Inferior parietal cortex (tissue), 1 donor: ENCODE measurements around the gene GSTO2.

Source experiments
- DNase-seq: peaks from one replicate; pipeline ENCODE4 v3.0.0-alpha.2; 2016; ENCODE audit errors: extremely low spot score

Gene GSTO2

DNA sequence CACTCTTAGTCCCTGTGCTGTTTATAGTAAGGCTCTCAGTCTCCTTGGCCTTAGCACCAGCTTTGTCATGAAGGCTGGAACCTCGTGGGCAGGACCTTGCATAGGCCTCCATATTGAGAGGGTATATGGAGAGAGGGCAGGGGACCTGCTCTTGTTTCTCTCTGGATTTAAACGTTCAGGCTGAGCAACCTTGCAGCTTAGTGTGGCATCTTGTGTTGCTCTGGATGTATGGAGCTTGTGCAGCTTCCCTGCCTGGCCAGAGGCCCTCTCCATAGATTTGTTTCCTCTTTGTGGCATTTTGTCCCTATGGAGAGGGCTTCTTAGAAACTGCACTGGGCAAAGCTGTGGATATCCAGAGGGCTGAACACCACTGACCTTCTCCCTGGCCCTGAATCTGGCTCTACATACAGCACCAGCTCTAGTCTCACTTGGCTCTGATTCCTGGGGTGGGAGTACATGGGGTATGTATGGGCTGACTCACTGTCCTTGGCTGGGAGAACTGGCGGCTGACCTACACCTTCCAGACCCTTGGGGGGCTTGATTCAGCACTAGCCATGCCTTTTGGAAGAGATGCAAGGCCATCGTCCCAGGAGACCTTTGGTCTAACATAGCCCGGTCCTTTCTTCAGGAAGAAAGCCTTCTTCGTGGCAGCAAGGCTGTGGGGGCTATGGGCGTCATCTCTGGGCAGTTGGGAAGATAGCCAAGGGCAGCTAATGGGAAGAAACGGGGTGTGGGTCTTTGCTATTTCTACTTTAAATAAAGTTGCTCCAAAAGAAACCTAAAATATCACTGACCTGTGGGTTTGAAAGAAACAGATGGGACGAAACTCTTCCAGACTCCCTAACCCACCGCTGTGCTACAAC, 38.8 kb downstream of the GSTO2 start:
- DNase-seq: no peak

DNA sequence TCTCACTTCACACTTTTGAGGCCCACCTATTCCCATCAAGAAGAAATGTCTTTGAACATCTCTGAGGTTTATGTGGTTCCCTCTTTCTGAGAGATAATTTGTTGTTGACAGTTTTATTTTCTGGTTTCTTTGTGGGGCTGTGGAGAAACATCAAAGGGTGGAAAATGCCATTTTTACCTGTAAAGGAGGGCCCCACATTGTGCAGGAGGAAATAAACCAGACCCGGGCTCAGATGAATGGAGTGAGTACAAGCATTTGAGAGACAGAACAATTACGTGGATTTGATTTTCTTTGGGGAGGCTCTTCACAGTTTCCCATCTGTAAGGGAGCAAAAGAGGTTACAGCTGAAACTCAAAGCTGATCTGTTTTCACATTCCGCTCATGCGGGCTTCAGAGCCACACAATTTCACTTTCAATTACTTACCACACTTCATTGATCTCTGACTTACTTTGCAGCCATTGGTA, 39.5 kb downstream of the GSTO2 start:
- DNase-seq: no peak

DNA sequence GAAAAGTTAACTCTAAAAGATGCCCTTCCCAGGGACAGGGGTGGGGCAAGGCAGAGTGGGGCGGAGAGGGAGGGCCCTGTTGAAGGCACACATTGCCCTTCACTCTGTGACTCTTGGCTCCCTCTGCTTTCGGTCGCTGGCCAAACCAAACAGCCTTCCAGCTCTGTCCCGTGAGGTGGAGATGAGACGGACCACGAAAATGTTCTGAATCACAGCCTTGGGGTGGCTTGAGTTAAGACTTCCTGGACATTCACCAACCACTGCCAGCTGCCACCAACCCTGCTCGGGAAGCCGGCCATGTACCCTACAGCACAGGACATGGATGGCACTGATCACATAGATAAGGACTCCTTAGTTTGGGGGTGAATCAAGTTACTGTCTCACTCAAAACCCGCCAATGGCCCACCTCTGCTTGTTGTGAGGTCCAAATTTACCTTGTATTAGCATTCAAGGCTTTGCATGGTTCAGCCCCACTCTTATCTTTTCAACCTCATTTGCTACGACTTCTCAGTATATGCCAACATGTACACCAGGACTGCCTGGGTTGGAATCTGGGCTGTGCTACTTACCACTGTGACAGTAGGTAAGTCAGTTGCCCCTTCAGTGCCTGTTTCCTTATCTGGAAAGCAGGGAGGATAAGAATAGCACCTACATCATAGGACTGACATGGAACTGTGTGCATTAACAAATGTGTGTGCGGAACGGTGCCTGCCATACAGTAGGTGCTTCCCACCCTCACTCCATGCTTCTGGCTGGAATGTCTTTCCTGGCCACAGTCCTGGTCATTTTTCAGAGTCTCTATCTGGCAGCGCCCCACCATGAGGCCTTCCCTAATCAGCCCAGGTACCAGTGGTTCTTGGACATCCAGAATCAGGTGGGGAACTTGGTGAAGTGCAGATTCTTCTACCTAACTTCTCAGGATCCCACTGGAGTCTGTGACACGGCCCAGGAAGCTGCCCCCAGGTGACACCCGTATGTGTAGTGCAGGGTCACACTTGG, 41.3 kb downstream of the GSTO2 start:
- no peak for DNase-seq

DNA sequence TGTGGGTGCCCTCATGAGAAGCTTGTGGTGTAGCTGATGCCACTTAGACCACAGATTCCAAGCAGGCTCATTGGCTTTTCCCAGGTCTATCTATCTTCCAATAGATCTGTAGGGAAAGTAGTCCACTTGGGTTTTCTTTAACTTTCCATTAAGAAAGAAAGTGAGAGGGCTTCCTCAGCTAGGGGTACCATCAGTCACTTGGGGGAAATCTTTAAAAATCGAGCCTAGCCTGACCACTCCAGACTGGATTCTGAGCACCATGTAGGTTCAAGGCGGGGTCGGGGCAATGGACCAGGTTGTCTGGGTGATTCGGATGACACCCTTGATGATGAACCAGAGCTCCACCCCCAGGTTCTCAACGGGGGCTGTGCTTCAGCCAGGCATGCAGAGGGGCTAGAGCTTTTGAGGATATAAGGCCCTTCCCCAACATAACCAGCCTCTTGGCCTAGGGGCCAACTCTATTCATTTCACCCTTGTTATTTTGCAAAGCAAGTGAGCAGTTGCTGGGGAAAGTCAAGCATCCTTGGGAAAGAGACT, 42.3 kb downstream of the GSTO2 start:
- no peak for DNase-seq

DNA sequence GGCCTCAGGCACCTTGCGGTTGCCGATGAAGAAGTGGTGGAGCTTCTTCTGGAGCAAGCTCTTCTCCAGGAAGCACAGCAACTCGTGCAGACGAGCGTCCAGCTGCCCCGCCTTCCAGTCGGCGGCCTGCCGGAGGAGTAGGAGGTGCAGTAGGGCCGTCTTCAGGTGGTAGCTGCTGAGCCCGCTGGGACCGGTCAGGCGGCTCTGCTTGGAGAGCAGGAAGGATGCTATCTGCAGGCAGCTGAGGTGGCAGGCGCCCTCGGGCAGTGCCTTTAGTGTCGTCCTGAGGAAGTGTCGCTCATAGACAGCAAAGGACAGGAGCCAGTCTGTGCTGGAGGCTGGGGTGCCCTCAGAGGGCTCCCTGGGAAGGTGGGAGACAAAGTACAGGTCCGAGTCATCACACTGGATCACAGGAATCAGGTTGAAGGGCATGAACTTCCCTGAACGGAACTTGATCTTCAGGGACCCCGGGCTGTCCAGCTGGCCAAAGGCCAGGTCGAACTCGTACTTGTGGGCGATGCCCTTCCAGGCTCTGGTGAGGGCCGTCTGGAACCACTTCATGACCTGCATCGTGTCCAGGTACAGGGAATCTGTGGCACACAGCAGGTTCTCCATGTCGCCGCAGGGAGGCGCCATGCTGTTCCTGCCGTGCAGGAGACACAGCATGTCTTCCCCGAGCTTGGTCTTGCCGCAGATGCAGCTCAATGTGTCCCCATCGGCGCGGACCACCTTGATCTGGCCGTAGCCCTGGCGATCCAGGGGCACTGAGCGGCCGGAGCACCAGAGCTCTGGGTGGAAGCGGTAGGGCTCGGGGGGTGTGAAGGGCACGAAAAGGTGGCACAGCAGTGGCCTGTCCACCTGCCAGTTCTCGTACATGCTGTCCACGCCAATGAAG, 45.9 kb downstream of the GSTO2 start:
- DNase-seq: no peak

DNA sequence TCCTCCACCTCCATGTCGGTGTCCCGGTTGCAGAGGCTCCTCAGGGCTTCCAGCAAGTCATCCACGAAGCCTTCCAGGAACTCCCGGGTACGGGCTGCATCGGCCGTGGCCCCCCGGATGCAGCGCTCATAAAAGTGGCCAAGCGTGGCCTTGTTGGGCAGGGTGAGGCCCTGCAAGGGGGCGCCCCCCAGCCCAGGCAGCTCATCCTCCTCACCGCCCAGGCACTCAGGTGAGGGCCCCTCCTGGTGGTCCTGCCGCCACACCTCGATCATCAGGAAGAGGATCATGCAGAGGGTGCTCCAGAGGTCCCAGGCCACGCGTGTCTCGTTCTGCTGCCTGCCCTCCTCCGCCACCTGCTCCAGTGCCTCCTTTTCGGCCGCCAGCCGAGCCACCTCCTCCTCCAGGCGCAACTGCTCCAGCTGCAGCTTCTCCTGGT, 46.5 kb downstream of the GSTO2 start:
- DNase-seq: no peak

DNA sequence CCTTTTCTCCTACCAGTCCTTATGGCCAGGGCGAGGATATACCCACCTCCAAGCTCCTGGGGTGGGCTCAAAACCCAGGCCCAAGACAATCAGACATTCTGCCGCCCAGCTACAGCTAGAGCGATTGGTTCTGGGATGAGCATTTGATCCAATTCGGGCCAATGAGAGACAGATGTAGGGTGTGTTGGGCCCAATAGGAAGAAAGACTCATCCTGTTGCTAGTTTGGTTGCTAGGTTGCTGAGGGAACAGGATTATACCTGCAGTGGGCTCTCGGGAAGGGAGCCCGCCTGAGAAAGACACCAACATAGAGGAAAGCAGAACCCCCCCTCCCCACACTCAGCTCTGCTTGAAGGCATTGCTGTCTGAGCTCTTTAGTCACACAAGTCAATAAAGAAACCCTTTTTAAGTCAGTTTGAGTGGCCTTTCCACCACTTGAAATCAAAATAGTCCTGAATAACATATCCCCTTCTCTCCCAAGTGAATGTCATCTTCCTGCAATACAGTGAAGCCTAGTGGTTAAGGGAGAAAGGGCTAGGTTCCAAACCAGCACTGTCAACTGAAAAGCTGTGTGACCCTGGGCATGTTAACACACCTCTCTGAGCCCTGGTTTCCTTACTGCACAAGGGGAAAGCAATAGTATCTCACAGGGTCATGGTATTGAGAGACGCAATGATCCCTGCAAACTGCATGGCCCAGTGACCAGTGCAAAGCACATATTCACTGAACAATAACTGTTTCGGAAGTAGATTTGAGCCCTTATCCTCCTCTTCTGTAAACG, 47.5 kb downstream of the GSTO2 start:
- no peak for DNase-seq

DNA sequence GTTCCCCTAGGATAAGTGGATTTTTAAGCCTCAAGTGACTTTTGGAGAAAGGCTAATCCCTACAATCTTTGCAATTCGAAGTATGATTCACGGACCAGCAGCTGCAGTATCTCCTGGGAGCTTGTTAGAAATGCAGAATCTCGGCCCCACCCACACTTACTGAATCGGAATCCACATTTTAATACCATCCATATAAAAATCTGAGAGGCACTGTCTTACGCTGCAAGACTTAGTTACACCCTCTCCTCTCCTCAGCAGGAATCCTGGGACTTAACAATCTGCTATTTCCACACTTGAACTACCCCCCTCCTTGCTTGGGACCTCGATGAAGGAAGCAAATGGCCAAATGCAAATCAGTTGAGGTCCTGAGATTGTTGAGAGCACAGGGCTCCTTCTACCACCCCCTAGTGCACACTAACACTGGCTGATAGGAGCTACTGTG, 48.3 kb downstream of the GSTO2 start:
- no peak for DNase-seq

DNA sequence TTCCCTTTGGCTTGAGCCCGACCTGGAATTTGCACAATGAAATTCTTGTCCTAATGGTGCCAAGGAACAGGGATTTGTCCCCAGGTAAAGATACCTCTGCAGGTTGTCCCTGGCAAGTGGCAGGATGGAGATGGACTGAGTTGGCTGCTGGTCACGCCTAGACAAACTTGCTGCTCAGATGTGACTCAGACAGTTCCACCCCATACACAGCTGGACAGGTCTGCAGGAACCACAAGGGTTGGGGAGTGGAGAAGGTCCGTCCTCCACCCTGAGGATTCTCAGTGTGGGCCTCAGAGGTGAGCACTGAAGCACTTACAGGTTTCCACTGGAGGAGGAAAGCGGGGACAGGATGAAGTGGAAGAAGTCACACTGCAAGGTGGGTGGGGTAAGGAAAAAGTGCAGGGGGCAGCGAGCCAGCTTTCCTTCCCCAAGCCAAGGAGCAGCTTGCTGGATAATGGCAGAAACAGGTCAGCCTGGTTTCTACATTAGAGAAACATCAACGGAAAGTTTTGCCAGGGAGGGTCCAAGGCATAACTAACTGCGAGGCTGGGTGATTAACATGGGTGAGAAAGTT, 48.8 kb downstream of the GSTO2 start:
- no peak for DNase-seq

DNA sequence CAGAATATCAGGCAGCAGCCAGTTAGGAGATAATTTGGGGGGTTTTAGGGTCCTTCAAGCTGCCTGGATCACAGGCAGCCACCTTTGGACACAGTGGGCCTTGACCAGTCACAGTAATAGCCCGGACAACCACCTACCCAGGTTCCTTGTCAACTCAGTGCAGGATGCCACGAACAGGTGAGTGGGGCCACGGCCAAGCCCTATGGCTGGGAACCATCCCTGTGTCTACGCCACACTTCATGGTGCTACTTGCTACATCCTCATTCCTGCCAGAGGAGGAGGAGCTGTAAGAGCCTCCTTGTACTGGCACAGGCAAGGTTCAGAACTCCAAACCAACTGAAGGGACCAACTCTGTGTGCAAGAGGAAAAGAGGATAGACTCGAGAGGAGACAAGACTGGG, 49.3 kb downstream of the GSTO2 start:
- no peak for DNase-seq

DNA sequence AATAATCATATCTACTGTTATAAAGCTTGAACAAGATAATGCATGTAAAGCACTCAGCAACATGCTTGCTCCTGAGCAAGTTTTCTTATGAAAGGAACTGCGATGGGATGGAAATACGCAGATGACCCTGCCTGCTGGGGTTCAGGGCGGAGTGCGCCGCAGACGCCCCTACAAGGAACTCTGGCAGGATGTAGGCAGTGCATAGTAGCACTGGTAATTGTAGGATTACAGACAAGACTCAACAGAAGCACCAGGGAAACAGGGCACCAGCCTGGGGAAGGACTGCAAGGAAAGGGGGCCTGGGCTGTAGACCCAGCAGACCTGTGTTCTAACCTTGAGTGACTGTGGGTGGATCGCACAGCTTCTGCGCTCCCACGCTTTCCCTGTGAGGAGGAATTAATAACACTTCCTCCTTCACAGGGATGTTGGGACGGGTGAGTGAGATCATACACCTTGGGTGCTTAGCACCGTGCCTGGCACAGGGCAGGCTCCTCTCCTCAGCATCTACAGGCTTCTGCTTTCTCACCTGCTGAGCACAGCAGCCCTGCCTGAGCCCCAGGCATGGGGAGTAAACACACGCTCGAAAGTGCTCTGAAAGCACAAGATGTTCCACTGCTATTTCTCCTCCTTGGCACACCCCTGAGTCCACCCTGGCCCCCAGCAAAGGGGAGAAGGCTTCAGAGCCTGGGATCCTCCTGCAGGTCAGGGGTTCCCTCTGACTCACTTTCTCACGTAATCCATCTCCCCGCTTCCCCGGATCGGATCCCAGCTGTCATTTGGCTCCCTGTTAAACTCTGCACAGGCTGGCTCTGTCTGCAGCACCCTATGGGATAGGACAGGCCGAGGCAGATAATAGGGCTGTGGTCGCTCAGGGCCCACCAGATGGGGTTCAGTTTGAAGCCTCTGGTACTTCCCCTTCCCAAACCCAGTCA, 50.1 kb downstream of the GSTO2 start:
- no peak for DNase-seq

DNA sequence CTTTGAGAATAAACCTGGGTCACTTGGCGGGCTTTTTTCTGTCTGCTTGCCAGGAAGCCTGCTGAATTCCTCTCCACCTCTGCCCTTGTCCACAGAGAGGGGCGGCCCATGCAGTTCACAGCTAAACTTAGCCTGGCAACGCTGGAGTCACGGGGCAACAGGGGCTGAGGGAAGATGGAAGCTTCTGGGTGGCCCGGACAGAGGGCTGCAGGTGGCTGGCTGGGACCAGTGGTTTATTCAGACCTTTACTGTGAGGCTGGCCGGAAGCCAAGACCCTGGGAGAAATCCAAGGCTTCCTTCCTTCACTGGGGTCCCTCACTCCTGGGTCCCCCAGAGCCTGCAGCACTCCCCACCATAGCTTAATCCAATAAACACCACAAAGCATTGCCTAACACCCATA, 52.2 kb downstream of the GSTO2 start:
- no peak for DNase-seq

DNA sequence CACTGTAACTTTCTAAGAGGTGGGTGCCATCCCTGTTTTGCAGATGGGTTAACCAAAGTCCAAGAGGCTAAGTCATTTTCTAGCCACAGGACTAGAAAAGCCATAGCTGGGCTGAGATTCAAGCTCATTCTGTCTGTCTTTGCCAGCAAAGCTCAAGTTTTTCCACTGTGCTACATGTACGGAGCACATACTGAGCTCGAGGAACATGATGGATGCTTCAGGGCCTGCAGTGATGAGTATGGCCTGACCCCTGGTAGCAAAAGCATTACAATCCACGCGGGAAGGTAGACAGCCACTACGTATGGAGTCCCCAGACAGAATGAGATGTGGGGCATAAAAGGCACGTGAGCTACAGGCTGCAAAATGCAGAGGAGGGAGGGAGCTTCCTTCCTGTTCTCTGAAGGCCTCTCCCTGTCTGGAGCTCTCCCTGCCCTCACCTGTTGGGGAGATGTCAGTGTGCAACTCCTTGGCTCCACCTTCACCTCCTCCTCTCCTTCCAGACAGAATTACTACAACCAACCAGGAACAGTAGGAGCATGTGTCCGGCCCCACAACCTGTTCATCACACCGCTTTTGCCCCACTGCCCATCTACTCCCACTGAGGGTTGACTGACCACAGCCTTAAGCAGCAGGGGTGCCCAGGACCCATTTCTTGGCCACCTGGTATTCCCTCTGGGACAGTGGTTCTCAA, 52.9 kb downstream of the GSTO2 start:
- DNase-seq: no peak

DNA sequence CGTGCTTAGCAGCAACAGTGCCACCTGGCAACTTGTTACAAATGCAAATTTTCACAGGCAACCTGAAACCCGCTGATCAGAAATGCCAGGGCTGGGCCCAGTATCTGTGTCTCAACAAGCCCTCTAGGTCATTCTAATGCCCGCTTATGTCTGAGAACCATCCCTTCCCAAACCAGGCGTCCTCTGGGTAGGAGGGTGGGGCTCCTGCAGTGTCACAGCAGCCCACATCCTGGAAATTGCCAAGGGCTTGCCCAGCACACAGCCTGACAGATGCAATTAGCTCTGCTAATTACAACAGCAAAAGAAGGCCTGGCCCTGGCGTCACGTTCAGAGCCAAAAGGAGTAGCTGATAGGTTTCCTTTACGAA, 53.4 kb downstream of the GSTO2 start:
- no peak for DNase-seq

DNA sequence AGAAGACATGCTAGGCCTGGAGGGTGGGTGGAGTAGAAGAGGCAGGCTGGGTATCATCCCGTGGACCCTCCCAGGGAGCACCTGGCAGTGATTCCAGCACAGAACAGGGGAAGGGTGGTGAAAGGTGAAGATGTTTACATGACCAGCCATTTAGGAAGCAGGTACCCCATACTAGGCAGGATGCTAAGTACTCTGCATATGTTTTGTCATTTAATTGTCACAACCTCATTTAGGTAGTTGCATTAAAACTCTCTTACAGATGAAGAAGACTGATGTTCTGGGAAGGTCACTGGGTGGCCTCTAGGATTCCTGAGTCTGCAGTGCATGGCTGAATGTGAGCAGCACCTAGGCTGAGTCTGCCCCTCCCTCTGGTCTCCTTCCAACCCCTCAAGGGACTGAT, 54.1 kb downstream of the GSTO2 start:
- no peak for DNase-seq

DNA sequence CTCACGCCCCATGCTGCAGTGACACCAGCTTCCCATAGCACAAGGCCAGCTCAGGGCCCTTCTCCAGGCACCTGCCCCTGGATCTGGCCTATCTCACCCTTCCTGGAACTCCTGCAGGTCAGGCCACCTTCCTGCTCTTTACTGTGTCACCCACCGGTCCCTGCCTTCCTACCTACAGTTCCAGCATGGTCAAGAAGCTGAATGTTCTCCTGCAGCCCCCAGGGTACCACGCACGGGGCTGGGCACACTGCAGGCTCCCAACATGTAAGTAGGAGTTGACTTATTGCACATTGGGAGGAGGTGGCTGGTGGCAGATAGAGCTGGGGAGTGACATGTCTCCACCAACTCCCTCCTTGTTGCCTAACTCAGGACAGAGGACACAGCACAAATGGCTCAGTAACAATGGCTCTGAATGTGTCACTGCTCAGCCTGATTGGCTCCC, 54.8 kb downstream of the GSTO2 start:
- DNase-seq: no peak

DNA sequence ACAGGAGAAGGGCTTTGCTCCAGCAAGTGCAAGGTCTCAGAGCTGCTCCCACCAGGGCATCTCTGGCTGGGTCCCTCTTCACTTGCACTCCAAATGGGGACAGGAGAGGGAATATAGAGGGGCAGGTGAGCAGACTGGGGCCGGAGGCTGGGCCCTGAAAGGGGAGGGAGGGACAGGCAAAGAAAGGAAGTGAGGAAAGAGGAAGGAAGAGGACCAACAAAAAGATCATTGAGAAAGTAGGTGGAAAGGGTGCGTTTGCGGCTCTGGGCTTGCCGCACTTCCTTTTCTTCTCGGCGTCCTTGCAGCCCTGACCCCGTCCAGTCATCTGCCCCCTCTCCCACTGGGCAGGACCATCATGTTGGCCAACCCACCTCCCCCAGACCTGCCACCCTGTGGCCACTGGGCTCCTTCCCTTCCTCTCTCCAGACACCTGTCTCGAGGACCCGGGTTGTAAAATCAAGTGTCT, 55.3 kb downstream of the GSTO2 start:
- no peak for DNase-seq

DNA sequence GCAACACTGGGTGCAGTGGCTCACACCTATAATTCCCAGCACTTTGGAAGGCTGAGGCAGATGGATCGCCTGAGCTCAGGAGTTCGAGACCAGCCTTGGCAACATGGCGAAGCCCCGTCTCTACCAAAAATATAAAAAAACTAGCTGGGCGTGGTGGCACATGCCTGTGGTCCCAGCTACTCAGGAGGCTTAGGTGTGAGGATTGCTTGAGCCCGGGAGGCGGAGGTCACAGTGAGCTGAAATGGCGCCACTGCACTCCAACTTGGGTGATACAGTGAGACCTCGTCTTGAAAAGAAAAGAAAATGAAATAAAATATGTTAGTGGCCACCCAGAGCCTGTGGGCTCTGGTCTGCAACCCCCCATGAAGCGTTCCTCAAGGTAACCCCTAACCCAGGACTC, 55.9 kb downstream of the GSTO2 start:
- DNase-seq: no peak
